Measurements from ENCODE around the gene ZC2HC1B. TPM values are rescaled to one million over a fixed set of nuclear protein-coding genes. Genes with fewer than 3 reads are reported as not detected.
A peak's percentile ranks its signal among the peaks of the same experiment; 100 is the strongest.

ZC2HC1B gene
- total RNA-seq, 1 experiment from 2014 or later = not detected

DNA sequence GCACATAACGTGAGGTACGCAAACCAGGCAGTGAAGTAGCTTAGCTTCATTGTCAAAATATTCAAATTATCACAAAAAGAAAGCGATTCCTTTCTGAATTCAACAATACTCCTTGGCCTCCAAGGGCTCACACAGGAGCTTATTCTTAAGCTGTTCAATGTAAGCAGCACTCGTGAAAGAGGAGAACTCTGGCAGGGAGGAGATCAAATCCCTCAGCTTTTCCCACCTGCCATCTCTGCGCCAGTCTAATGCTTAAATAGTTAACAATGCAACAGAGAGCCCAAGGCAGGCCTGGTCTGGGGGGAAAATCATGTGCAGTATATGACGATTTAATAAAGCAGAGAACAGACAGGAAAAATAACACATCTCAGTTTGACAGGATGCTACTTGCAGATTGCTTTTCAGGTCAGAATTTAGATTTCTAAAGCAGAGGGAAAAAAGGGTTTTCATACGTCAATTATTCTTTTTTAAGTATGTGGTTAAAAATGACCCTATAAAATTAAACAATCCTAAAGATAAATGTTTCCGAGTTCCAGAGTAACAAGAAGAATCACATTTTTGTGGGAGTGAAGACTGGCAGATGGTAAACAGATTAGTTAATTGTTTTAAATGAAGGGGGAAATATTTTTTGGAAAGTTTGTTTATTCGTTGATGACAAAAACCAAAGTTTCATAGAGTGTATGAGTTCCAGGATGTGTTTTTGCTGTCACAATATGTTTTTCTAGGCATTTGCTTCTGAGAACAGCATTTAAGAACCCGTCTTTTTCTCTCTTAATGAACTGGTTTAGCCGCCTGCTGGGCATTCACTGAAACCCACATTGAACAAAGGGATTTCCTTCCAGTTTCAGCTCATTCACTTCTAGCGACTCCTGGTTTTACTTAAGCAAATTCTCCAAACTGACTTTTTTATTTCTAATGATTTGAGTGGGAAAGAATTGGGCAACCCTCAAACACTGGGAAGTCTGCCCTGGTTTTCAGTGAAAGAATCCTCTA is 97.9 kb downstream of the ZC2HC1B start:
- 90% methylated on average over 1 of the region's 12 CpGs for WGBS (ENCODE audit: extremely low coverage, insufficient read length, low lambda C conversion rate)
- no peak overlapping the region for H2AFZ ChIP-seq (ENCODE audit: low read length)
- H3K79me2 ChIP-seq (ENCODE audit: insufficient read depth, low read length) = no peaks in the 10 kb centered on the region
- no peaks in the 10 kb centered on the region for H3K79me1 ChIP-seq (ENCODE audit: insufficient read depth, low read depth, low read length, poor library complexity, severe bottlenecking)
- H4K8ac ChIP-seq (replicated peaks; ENCODE audit: insufficient read length, low read depth, low read length) = no peak overlapping the region
- H3K18ac ChIP-seq (ENCODE audit: insufficient read length, low read depth, low read length) = no peak overlapping the region
- peaks cover 87 to 90% of the 10 kb centered on the region in 2 experiments for H3K4me1 Mint-ChIP-seq
- no peak overlapping the region for H3K14ac ChIP-seq (ENCODE audit: insufficient read depth, low read length)
- no peak overlapping the region for H3K9ac ChIP-seq (ENCODE audit: extremely low read depth, insufficient read length, low read length)
- H2AK5ac ChIP-seq (ENCODE audit: insufficient read length, low read length) = no peak overlapping the region
- no peaks in the 10 kb centered on the region for H4K20me1 ChIP-seq (ENCODE audit: control insufficient read depth, insufficient read depth, insufficient read length)
- TF ChIP-seq, protein P1, sequence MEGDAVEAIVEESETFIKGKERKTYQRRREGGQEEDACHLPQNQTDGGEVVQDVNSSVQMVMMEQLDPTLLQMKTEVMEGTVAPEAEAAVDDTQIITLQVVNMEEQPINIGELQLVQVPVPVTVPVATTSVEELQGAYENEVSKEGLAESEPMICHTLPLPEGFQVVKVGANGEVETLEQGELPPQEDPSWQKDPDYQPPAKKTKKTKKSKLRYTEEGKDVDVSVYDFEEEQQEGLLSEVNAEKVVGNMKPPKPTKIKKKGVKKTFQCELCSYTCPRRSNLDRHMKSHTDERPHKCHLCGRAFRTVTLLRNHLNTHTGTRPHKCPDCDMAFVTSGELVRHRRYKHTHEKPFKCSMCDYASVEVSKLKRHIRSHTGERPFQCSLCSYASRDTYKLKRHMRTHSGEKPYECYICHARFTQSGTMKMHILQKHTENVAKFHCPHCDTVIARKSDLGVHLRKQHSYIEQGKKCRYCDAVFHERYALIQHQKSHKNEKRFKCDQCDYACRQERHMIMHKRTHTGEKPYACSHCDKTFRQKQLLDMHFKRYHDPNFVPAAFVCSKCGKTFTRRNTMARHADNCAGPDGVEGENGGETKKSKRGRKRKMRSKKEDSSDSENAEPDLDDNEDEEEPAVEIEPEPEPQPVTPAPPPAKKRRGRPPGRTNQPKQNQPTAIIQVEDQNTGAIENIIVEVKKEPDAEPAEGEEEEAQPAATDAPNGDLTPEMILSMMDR (conservative IDR thresholded peaks at IDR 0.05) = peak; percentile 68
- no peak overlapping the region for H2BK20ac ChIP-seq (ENCODE audit: low read depth, low read length, poor library complexity, severe bottlenecking)
- no peak overlapping the region for H3K4me2 ChIP-seq (ENCODE audit: insufficient read depth, insufficient read length, low read length)
- H3K36me3 Mint-ChIP-seq (ENCODE audit: insufficient read depth in 1 of 3, low read depth in 3 of 3) = no peaks in the 10 kb centered on the region
- peaks cover 21% of the 10 kb centered on the region for H3K4me1 ChIP-seq (ENCODE audit: insufficient read depth, low read length)
- no peak overlapping the region for H2BK12ac ChIP-seq (ENCODE audit: insufficient read length, low read depth, low read length)
- H3K56ac ChIP-seq (ENCODE audit: insufficient read length, low read depth, low read length) = no peak overlapping the region
- H3K23me2 ChIP-seq (ENCODE audit: insufficient read length, low read depth, low read length, poor library complexity, severe bottlenecking) = no peaks in the 10 kb centered on the region
- H3K27me3 ChIP-seq (ENCODE audit: insufficient read depth, low read length) = peaks cover 78% of the 10 kb centered on the region
- no peak overlapping the region for H4K91ac ChIP-seq (ENCODE audit: insufficient read length, low read depth, low read length)
- no peaks in the 10 kb centered on the region; the same call in 1 of the 2 replicates for H3K27me3 Mint-ChIP-seq (ENCODE audit: low read depth)
- H2BK120ac ChIP-seq (ENCODE audit: low read depth, low read length, poor library complexity, severe bottlenecking) = no peak overlapping the region
- no peak overlapping the region for H2BK15ac ChIP-seq (ENCODE audit: low read depth, low read length)
- peak overlapping the region in 1 of 2 experiments; percentile 43; a peak in 2 of 5 replicates for H3K4me3 Mint-ChIP-seq
- H3K9me3 Mint-ChIP-seq = peaks cover 0 to 9% of the 10 kb centered on the region in 2 experiments; a peak in 1 of 5 replicates
- no peak overlapping the region for H2BK5ac ChIP-seq (ENCODE audit: insufficient read length, low read length)
- H3K23ac ChIP-seq (ENCODE audit: insufficient read length, low read depth, low read length) = no peak overlapping the region
- H4K5ac ChIP-seq (ENCODE audit: insufficient read length, low read depth, low read length) = no peak overlapping the region
- H3K4ac ChIP-seq (ENCODE audit: low read depth, low read length) = no peak overlapping the region
- H3T11ph ChIP-seq (ENCODE audit: low read length) = no peak overlapping the region
- no peak for DNase-seq
- H3K27ac ChIP-seq (ENCODE audit: insufficient read length, low read depth, low read length) = no peak overlapping the region
- H3K9me3 ChIP-seq (ENCODE audit: control insufficient read depth, low read depth, low read length) = no peaks in the 10 kb centered on the region
- H3K27ac Mint-ChIP-seq = peak overlapping the region in 1 of 3 experiments; percentile 25; a peak in 2 of 7 replicates
